ENCODE data around the gene CYP24A1. TPM values are rescaled to one million over a fixed set of nuclear protein-coding genes. Genes with fewer than 3 reads are reported as not detected.

CYP24A1 gene
- total and polyA plus RNA-seq, 5 donors from 2014 or later, result 0.49 to 0.80 (median 0.66) TPM; not detected in 1

Other genes with a start within 250 kb of the CYP24A1 start
- 15.6 TPM for gene BCAS1, start 103.4 kb downstream of the CYP24A1 start, total RNA-seq
- 10 to 100 TPM in 2 of 4 donors, 1 to 10 TPM in 1, under 1 TPM in 1; 0.81 to 17.3 (median 9.3) TPM for gene BCAS1, start 103.4 kb downstream of the CYP24A1 start, polyA plus RNA-seq
- 28.6 TPM for gene PFDN4, start 34.1 kb upstream of the CYP24A1 start, total RNA-seq
- 10 to 100 TPM; 73.9 to 94.6 (median 82.0) TPM for gene PFDN4, start 34.1 kb upstream of the CYP24A1 start, polyA plus RNA-seq

Data from CD4-positive, CD25-positive, alpha-beta regulatory T cell (primary cell).